ENCODE results near the gene AHI1.
"Not testable (repeated sequence)": the region's sequence is repeated elsewhere in the genome, so short reads cannot be mapped to it uniquely, and the experiment has no call there.

The AHI1 gene

DNA sequence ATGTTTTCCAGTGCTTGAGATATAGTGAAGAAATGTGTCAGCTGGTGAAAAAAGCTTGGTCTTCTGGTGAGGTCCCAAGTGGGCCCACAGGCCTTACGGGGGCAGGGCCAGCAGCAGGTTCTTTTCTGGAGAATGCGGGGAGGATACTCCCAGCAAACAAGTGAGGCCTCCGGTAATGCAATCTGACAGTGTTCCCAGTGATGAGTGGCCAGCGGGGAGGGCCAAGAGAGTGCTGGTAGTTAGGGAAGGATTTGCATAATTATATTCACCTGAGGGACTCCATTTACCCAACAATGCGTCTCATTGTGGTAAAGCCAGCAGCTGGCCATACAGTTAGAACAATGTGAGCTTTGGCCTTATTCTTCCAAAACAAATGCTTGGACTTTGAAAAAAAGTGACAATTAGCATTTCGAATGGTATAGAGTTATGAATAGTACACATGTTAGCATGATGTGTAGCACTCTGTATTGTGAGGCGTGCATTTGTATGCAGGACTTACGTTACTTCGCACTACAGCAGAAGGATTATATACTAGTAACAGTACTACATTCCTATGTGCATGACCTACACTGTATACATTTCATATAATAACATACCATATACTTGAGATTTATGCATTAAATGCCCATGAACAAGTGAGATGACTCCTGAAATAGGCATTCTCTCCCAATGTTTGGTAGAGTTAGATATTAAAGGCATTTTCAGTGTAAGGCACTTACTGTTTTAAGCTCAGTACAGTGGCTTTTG, 246.6 kb downstream of the AHI1 start:
- H3K4me3 ChIP-seq (ENCODE audit: low read depth, low read length), result no peak overlapping the region
- no peak for DNase-seq (ENCODE audit: low read depth)
- TF ChIP-seq POLR2A (IDR thresholded peaks at IDR 0.05; ENCODE audit: extremely low read depth, insufficient read length) (no peak), MYC (IDR thresholded peaks at IDR 0.05; ENCODE audit: low read depth, low read length) (no peak)
- TF ChIP-seq, protein P1, sequence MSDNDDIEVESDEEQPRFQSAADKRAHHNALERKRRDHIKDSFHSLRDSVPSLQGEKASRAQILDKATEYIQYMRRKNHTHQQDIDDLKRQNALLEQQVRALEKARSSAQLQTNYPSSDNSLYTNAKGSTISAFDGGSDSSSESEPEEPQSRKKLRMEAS (IDR thresholded peaks at IDR 0.05; ENCODE audit: low read depth, low read length), result no peak
- TF ChIP-seq, protein P2, sequence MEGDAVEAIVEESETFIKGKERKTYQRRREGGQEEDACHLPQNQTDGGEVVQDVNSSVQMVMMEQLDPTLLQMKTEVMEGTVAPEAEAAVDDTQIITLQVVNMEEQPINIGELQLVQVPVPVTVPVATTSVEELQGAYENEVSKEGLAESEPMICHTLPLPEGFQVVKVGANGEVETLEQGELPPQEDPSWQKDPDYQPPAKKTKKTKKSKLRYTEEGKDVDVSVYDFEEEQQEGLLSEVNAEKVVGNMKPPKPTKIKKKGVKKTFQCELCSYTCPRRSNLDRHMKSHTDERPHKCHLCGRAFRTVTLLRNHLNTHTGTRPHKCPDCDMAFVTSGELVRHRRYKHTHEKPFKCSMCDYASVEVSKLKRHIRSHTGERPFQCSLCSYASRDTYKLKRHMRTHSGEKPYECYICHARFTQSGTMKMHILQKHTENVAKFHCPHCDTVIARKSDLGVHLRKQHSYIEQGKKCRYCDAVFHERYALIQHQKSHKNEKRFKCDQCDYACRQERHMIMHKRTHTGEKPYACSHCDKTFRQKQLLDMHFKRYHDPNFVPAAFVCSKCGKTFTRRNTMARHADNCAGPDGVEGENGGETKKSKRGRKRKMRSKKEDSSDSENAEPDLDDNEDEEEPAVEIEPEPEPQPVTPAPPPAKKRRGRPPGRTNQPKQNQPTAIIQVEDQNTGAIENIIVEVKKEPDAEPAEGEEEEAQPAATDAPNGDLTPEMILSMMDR (IDR thresholded peaks at IDR 0.05; ENCODE audit: low read depth, low read length), result no peak

DNA sequence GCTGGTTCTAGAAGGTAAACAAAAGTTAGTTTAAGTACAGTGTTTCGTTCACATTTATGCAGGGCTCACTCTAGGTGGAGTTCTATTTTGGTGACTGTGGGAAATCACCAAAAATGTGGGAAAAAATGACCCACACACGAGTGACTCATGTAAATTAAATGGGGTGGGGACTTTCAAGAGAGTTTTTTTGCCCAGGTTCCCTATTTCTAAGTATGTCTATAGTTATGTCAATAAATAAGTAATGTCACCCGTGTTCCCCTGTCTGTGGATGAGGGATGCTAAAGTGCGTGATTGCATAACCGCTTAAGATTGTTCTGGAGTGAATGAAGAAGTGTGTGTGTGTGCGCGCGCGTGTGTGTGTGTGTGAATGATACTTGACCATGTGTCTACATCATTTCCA, 247.3 kb downstream of the AHI1 start:
- no peak overlapping the region for H3K4me3 ChIP-seq (ENCODE audit: low read depth, low read length)
- peak; percentile 38 for DNase-seq (ENCODE audit: low read depth)
- TF ChIP-seq, protein P1 (IDR thresholded peaks at IDR 0.05; ENCODE audit: low read depth, low read length), result no peak
- no peak for TF ChIP-seq POLR2A (IDR thresholded peaks at IDR 0.05; ENCODE audit: extremely low read depth, insufficient read length)
- TF ChIP-seq, protein P2 (IDR thresholded peaks at IDR 0.05; ENCODE audit: low read depth, low read length), result no peak
- TF ChIP-seq MYC (IDR thresholded peaks at IDR 0.05; ENCODE audit: low read depth, low read length), result no peak; the same call in 1 of the 2 replicates

DNA sequence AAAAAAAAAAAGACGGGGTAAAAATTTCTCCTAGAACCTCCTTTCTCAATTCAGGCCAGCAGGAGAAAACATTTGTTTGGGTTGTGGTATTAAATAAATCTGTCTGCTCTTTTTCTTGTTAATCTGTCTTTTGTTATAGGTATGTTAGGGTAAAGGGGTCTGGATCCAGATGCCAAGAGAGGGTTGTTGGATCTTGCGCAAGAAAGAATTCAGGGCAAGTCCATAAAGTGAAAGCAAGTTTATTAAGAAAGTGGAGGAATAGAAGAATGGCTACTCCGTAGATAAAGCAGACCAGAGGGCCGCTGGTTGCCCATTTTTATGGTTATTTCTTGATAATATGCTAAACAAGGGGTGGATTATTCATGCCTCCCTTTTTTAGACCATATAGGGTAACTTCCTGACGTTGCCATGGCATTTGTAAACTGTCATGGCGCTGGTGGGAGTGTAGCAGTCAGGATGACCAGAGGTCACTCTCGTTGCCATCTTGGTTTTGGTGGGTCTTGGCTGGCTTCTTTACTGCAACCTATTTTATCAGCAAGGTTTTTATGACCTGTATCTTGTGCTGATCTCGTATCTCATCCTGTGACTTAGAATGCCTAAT, 251.0 kb downstream of the AHI1 start:
- not testable (repeated sequence) for H3K4me3 ChIP-seq (ENCODE audit: low read depth, low read length); DNase-seq (ENCODE audit: low read depth)

DNA sequence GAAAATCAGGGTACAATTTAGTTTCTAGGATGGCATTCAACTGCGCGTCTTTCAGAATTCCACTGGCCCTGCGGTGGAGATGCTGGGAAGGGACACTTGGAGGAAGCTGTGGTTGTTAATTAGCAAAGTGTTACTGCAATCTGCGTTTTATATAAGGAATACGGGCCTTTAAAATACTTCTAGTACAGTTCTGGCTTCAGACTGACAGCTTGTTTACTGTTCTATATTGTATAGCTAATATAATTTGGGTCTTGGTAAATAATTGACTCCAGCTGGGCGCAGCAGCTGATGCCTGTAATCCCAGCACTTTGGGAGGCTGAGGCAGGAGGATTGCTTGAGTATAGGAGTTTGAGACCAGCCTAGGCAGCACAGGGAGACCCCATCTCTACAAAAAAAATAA, 252.7 kb downstream of the AHI1 start:
- TF ChIP-seq, protein P2 (IDR thresholded peaks at IDR 0.05; ENCODE audit: low read depth, low read length), result no peak
- no peak for TF ChIP-seq MYC (IDR thresholded peaks at IDR 0.05; ENCODE audit: low read depth, low read length)
- TF ChIP-seq, protein P1 (IDR thresholded peaks at IDR 0.05; ENCODE audit: low read depth, low read length), result no peak
- TF ChIP-seq POLR2A (IDR thresholded peaks at IDR 0.05; ENCODE audit: extremely low read depth, insufficient read length), result no peak
- no peak overlapping the region for H3K4me3 ChIP-seq (ENCODE audit: low read depth, low read length)
- no peak for DNase-seq (ENCODE audit: low read depth)

DNA sequence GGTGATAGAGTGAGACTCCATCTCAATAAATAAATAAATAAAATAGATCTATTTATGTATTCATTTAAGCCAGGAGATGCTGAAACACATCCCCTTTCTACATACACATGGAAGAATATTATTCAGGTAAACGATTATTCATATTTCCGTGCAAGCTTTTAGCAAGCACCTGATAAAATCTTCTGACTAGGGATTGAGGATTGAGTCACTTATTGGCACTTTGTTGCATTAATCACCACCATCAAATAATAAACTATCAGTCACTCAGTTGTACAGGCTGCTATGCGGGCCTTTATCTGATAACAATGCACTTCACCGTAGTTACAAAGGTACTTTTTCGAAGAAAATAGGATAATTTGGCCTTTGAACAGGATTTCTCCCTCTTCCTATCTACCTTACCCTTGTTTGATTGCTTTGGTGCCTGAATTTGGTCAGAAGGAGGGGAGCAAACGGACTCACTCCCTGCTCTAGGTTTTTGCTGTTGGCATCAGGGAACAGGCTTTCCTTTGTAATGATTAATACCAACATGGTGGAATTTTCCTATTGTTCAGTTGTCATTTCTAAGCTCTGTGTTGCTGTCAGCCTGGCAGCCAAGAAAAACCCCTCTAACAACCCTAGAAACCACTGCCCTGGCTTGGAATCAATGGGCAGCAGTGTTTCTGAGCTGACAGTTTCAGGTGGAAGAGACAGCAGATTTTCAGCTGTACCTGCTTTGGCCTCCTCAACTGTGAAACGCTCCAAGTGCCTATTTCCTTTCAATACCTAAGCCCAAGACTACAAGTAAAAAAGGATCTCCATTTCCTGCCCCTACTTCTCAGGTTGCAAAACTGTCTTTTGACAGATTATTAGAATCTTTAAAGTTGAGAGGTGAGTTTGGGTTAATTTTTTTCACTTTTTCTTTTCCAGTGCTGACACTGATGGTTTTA, 253.4 kb downstream of the AHI1 start:
- DNase-seq (ENCODE audit: low read depth), result no peak
- H3K4me3 ChIP-seq (ENCODE audit: low read depth, low read length), result no peak overlapping the region
- no peak for TF ChIP-seq POLR2A (IDR thresholded peaks at IDR 0.05; ENCODE audit: extremely low read depth, insufficient read length)
- TF ChIP-seq, protein P2 (IDR thresholded peaks at IDR 0.05; ENCODE audit: low read depth, low read length), result no peak
- TF ChIP-seq MYC (IDR thresholded peaks at IDR 0.05; ENCODE audit: low read depth, low read length), result no peak
- TF ChIP-seq, protein P1 (IDR thresholded peaks at IDR 0.05; ENCODE audit: low read depth, low read length), result no peak

DNA sequence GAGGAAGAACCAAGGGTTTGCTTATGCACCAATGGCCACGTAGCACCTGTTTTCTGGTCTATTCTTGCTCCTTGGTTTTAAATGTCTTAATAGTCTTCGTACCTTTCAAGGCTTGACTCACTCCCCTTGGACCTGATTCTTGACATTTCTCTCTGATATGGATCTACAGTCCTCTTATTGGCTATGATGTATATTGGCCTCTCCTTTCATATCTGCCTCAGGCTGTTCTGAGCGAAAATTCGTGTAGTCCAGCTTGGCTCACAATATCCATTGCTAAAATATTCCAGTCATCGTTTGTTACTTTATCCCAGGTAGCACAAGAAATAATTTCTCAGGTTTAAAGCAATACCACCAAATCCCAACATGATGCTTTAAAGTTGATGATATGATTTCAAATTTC, 256.8 kb downstream of the AHI1 start:
- no peak overlapping the region for H3K4me3 ChIP-seq (ENCODE audit: low read depth, low read length)
- DNase-seq (ENCODE audit: low read depth), result no peak
- no peak for TF ChIP-seq POLR2A (IDR thresholded peaks at IDR 0.05; ENCODE audit: extremely low read depth, insufficient read length)
- no peak for TF ChIP-seq MYC (IDR thresholded peaks at IDR 0.05; ENCODE audit: low read depth, low read length)
- TF ChIP-seq, protein P2 (IDR thresholded peaks at IDR 0.05; ENCODE audit: low read depth, low read length), result no peak
- TF ChIP-seq, protein P1 (IDR thresholded peaks at IDR 0.05; ENCODE audit: low read depth, low read length), result no peak
